HepG2 (cell line): Measurements from ENCODE around the gene LITAF. TPM values are rescaled to one million over a fixed set of nuclear protein-coding genes. Genes with fewer than 3 reads are reported as not detected.

ENCODE experiments used
- AGO2 ChIP-seq: fragments of 200-400 bp; formaldehyde crosslinking; optimal IDR thresholded peaks from 2 replicates; pipeline ENCODE3; 2017; ENCODE audit warnings: mild to moderate bottlenecking, low read depth, low read length, moderate library complexity
- BRD4 ChIP-seq: sonication (generic); formaldehyde crosslinking; IDR thresholded peaks from 2 replicates; pipeline ENCODE4 v1.4.0; 2020; ENCODE audit warnings: missing genetic modification reagents
- FOSL2 ChIP-seq: sonication (generic); formaldehyde crosslinking; IDR thresholded peaks from 2 replicates; pipeline ENCODE4 v1.4.0; 2020; ENCODE audit warnings: missing genetic modification reagents
- GABPB1 ChIP-seq: IDR thresholded peaks from 2 replicates; pipeline ENCODE4 v1.6.1; 2016; ENCODE audit warnings: mild to moderate bottlenecking, missing genetic modification reagents, moderate library complexity, missing compliant biosample characterization
- GFI1 ChIP-seq: sonication (generic); formaldehyde crosslinking; IDR thresholded peaks from 2 replicates; pipeline ENCODE4 v1.5.0; 2020; ENCODE audit warnings: missing genetic modification reagents, mild to moderate bottlenecking, borderline replicate concordance
- GMEB1 ChIP-seq: sonication (generic); formaldehyde crosslinking; IDR thresholded peaks from 2 replicates; pipeline ENCODE4 v1.5.1; 2020; ENCODE audit warnings: missing genetic modification reagents, mild to moderate bottlenecking, borderline replicate concordance
- HNRNPL ChIP-seq: fragments of 200-400 bp; formaldehyde crosslinking; IDR thresholded peaks from 2 replicates; pipeline ENCODE4 v1.6.1; 2017; ENCODE audit warnings: mild to moderate bottlenecking, low read depth, low read length
- KAT8 ChIP-seq: IDR thresholded peaks from 2 replicates; pipeline ENCODE4 v1.6.1; 2016; ENCODE audit warnings: missing genetic modification reagents, missing compliant biosample characterization
- KMT2A ChIP-seq: sonication (generic); formaldehyde crosslinking; IDR thresholded peaks from 2 replicates; pipeline ENCODE4 v1.4.0; 2020; ENCODE audit warnings: missing genetic modification reagents
- LBX2 ChIP-seq: sonication (generic); formaldehyde crosslinking; IDR thresholded peaks from 2 replicates; pipeline ENCODE4 v1.5.0; 2020; ENCODE audit warnings: missing genetic modification reagents, mild to moderate bottlenecking, borderline replicate concordance
- MIXL1 ChIP-seq: IDR thresholded peaks from 2 replicates; pipeline ENCODE4 v1.6.1; 2016
- MTF2 ChIP-seq: sonication (generic); formaldehyde crosslinking; IDR thresholded peaks from 2 replicates; pipeline ENCODE4 v1.5.0; 2020; ENCODE audit warnings: missing genetic modification reagents, borderline replicate concordance
- NFE2L2 ChIP-seq: fragments of 150-350 bp; IDR thresholded peaks from 2 replicates; pipeline ENCODE4 v1.6.1; 2014; ENCODE audit warnings: low read length
- POGZ ChIP-seq: sonication (generic); formaldehyde crosslinking; IDR thresholded peaks from 2 replicates; pipeline ENCODE4 v1.4.0; 2020; ENCODE audit warnings: mild to moderate bottlenecking, missing genetic modification reagents
- RBM39 ChIP-seq: fragments of 200-400 bp; formaldehyde crosslinking; IDR thresholded peaks from one replicate; pipeline ENCODE4 v1.6.1; 2018; ENCODE audit warnings: antibody characterized with exemption, mild to moderate bottlenecking, low read depth, low read length; ENCODE audit not compliant: poor library complexity, severe bottlenecking
- SOX6 ChIP-seq, 2 experiments: fragments of 450-650 bp in 1 of 2; sonication (generic) in 1 of 2; formaldehyde crosslinking in 1 of 2; IDR thresholded peaks; 2 replicates each; pipeline versions ENCODE4 v1.4.0 to v1.6.1; 2017 to 2020; ENCODE audit warnings: antibody characterized with exemption in 1 of 2, mild to moderate bottlenecking in 1 of 2, missing genetic modification reagents in 1 of 2
- THYN1 ChIP-seq: sonication (generic); formaldehyde crosslinking; IDR thresholded peaks from 2 replicates; pipeline ENCODE4 v1.8.1; 2023; ENCODE audit warnings: low read depth, mild to moderate bottlenecking, moderate library complexity, missing genetic modification reagents, borderline replicate concordance
- ZFY ChIP-seq: sonication (generic); formaldehyde crosslinking; IDR thresholded peaks from 2 replicates; pipeline ENCODE4 v1.4.0; 2020; ENCODE audit warnings: missing genetic modification reagents
- ZNF180 ChIP-seq: sonication (generic); formaldehyde crosslinking; IDR thresholded peaks from 2 replicates; pipeline ENCODE4 v1.4.0; 2020; ENCODE audit warnings: low read depth, missing genetic modification reagents, borderline replicate concordance
- ZNF276 ChIP-seq: sonication (generic); formaldehyde crosslinking; IDR thresholded peaks from 2 replicates; pipeline ENCODE4 v1.4.0; 2020; ENCODE audit warnings: mild to moderate bottlenecking, low read depth, missing genetic modification reagents
- ZNF335 ChIP-seq: sonication (generic); formaldehyde crosslinking; IDR thresholded peaks from 2 replicates; pipeline ENCODE4 v1.4.0; 2020; ENCODE audit warnings: missing genetic modification reagents
- ZNF552 ChIP-seq: sonication (generic); formaldehyde crosslinking; IDR thresholded peaks from 2 replicates; pipeline ENCODE4 v1.9.0; 2022; ENCODE audit warnings: missing genetic modification reagents, mild to moderate bottlenecking, borderline replicate concordance
- ZNF598 ChIP-seq: sonication (generic); formaldehyde crosslinking; IDR thresholded peaks from 2 replicates; pipeline ENCODE4 v1.5.1; 2020; ENCODE audit warnings: mild to moderate bottlenecking, missing genetic modification reagents, borderline replicate concordance
- polyA plus RNA-seq, 8 experiments: library from polyadenylated mRNA; depleted of rRNA in 3 of 8; stranded (reverse) in 7 of 8; unstranded in 1 of 8; fragments of >200 nt; fragmentation: Illumina TruSeq in 4 of 8; extraction: Trizol in 4 of 8; gene quantifications; 2 replicates each; pipeline versions ENCODE4 v1.2.1 to v1.2.3, GENCODE V29; 2011 to 2016; ENCODE audit warnings: low read depth in 4 of 8, missing spikeins in 1 of 8, mixed read lengths in 1 of 8; ENCODE audit not compliant: insufficient read depth in 1 of 8
- total RNA-seq, 5 experiments: library from RNA; depleted of rRNA; stranded (reverse); fragments of >200 nt; fragmentation: Illumina TruSeq; extraction: Trizol; gene quantifications; 2 replicates each; pipeline ENCODE4 v1.2.3, GENCODE V29; 2016; ENCODE audit warnings: low read depth in 1 of 5

The LITAF gene
- total and polyA plus RNA-seq, 2 of the 13 experiments (the other 11 are each of a cell fraction or from before 2014, with no cell fraction given), result 80.1 to 141 TPM

GRCh38 chr16:11585460-11586377 lies 1.0 kb downstream of the LITAF start (continued):
- no peak for TF ChIP-seq NFE2L2
- TF ChIP-seq MIXL1 (CRISPR knock-in tag), result 0 out of 2 replicates have a peak, but pooled peaks have one; percentile 13
- no peak for TF ChIP-seq MTF2 (CRISPR knock-in tag)
- TF ChIP-seq ZFY (CRISPR knock-in tag), result peak; percentile 39
- TF ChIP-seq KMT2A, result peak; percentile 73
- peak; percentile 71; the same call in 1 of the 2 replicates for TF ChIP-seq GABPB1 (CRISPR knock-in tag)
- 0 out of 2 replicates have a peak, but pooled peaks have one; percentile 20 for TF ChIP-seq ZNF335
- 0 out of 2 replicates have a peak, but pooled peaks have one; percentile 27 for TF ChIP-seq GFI1 (CRISPR knock-in tag)
- TF ChIP-seq LBX2 (CRISPR knock-in tag), result peak; percentile 90; the same call in 1 of the 2 replicates
- TF ChIP-seq ZNF276 (CRISPR knock-in tag), result 0 out of 2 replicates have a peak, but pooled peaks have one; percentile 36
- peak; percentile 85; the same call in 1 of the 2 replicates for TF ChIP-seq ZNF180 (CRISPR knock-in tag)
- peak; percentile 84 for TF ChIP-seq BRD4
- TF ChIP-seq POGZ (CRISPR knock-in tag), result peak; percentile 30; the same call in 1 of the 2 replicates
- no peak for TF ChIP-seq SOX6 (IDR thresholded peaks at IDR 0.05)
- peak; percentile 34; the same call in 1 of the 2 replicates for TF ChIP-seq SOX6 (CRISPR knock-in tag; IDR thresholded peaks at IDR 0.05)
- peak; percentile 33; the same call in 1 of the 2 replicates for TF ChIP-seq KAT8 (CRISPR knock-in tag)
- peak; percentile 25; the same call in 1 of the 2 replicates for TF ChIP-seq FOSL2
- TF ChIP-seq THYN1 (CRISPR knock-in tag), result 0 out of 2 replicates have a peak, but pooled peaks have one; percentile 36
- TF ChIP-seq AGO2, result peak; percentile 79
- TF ChIP-seq ZNF598 (CRISPR knock-in tag), result peak; percentile 91; the same call in 1 of the 2 replicates
- TF ChIP-seq ZNF552, result peak; percentile 80; the same call in 1 of the 2 replicates
- TF ChIP-seq RBM39, result no peak
- TF ChIP-seq HNRNPL, result peak; percentile 94
- TF ChIP-seq GMEB1 (CRISPR knock-in tag), result peak; percentile 48; the same call in 1 of the 2 replicates
